ENCODE measurements around the gene SAMD11.

DNA sequence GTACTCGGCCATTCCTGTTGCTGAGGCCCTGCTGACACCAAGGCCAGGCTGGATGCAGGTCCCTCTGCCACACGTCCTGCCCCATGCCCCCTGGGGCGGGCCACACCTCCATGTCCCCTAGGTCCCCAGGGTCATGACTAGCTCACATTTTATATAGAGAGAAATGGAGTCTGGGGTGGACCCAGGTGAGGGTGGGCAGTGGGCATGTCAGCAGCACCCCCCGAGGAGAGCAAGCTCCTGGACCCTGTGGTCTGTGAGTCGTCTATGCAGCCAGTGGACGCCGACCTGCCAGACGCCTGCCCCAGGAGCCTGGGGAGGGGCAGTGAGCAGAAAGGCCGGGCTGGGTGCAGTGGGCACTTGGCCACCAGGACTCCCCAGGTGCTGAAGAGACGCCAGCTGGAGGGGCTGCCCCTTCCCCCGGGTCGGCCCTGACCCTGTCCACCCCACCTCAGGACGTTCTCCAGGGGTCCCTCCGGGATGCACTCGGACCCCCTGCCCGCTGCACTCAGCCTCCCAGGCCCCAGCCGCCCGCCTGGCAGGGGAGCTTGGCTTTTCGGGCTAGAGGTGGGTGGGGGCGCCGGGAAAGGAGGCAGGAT lies 15.9 kb downstream of the SAMD11 start:
- TF ChIP-seq POLR2A (IDR thresholded peaks at IDR 0.05) (no peak), EP300 (IDR thresholded peaks at IDR 0.05) (no peak), POLR2AphosphoS5 (IDR thresholded peaks at IDR 0.05) (no peak)
- TF ChIP-seq, protein P1, sequence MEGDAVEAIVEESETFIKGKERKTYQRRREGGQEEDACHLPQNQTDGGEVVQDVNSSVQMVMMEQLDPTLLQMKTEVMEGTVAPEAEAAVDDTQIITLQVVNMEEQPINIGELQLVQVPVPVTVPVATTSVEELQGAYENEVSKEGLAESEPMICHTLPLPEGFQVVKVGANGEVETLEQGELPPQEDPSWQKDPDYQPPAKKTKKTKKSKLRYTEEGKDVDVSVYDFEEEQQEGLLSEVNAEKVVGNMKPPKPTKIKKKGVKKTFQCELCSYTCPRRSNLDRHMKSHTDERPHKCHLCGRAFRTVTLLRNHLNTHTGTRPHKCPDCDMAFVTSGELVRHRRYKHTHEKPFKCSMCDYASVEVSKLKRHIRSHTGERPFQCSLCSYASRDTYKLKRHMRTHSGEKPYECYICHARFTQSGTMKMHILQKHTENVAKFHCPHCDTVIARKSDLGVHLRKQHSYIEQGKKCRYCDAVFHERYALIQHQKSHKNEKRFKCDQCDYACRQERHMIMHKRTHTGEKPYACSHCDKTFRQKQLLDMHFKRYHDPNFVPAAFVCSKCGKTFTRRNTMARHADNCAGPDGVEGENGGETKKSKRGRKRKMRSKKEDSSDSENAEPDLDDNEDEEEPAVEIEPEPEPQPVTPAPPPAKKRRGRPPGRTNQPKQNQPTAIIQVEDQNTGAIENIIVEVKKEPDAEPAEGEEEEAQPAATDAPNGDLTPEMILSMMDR (IDR thresholded peaks at IDR 0.05): no peak
